Transverse colon (tissue), 4 donors: ENCODE data around the gene OSBPL2.

Experiments
- POLR2AphosphoS5 ChIP-seq, 3 donors: sonication (generic); formaldehyde crosslinking; IDR thresholded peaks; one replicate each; pipeline ENCODE4 v1.6.1; 2016; ENCODE audit warnings: antibody characterized with exemption in 3 of 3
- TF ChIP-seq, protein P1 (sequence below), 5 experiments: fragments of 200-600 bp in 3 of 5; fragments of 450-650 bp in 2 of 5; sonication (generic) in 3 of 5; IDR thresholded peaks; 1 replicate in 2 of 5; 2 replicates in 3 of 5; pipeline ENCODE4 v1.5.1; 2016 to 2017; ENCODE audit warnings: antibody characterized with exemption in 5 of 5, inconsistent platforms in 3 of 5, mild to moderate bottlenecking in 2 of 5, moderate library complexity in 1 of 5

DNA sequence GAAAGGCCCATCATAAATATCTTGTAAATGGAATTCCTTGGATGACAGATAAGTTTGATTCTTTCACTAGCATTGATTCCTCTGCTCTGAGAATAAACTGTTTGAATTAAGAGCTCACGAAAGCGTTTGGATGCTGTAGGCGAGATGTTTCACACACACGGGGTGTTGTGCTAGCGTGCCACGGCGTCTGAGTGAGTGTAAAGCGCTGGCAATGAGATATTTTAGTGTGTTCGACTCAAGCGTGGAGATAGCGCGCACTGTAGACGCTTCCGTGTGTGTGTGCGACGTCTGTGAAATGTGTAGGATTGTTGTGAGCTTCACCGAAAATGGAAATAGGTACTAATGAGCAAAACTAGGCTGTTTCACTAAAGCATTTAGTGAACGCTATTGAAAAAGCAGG is 35.1 kb downstream of the OSBPL2 start:
- TF ChIP-seq POLR2AphosphoS5 (IDR thresholded peaks at IDR 0.05): no peak
- TF ChIP-seq, protein P1, sequence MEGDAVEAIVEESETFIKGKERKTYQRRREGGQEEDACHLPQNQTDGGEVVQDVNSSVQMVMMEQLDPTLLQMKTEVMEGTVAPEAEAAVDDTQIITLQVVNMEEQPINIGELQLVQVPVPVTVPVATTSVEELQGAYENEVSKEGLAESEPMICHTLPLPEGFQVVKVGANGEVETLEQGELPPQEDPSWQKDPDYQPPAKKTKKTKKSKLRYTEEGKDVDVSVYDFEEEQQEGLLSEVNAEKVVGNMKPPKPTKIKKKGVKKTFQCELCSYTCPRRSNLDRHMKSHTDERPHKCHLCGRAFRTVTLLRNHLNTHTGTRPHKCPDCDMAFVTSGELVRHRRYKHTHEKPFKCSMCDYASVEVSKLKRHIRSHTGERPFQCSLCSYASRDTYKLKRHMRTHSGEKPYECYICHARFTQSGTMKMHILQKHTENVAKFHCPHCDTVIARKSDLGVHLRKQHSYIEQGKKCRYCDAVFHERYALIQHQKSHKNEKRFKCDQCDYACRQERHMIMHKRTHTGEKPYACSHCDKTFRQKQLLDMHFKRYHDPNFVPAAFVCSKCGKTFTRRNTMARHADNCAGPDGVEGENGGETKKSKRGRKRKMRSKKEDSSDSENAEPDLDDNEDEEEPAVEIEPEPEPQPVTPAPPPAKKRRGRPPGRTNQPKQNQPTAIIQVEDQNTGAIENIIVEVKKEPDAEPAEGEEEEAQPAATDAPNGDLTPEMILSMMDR (IDR thresholded peaks at IDR 0.05): no peak
